Fibroblast of skin of left biceps (primary cell): Measurements from ENCODE around the gene TPSG1.
"Not testable (repeated sequence)": the region's sequence is repeated elsewhere in the genome, so short reads cannot be mapped to it uniquely, and the experiment has no call there.

Experiments
- DNase-seq, 2 experiments: peaks; one replicate each; pipeline ENCODE4 v3.0.0-alpha.2; 2013; ENCODE audit warnings: low read depth in 2 of 2

TPSG1 gene

GRCh38 chr16:1225051-1225451 lies at the start of gene TPSG1:
Gene TPSG1, minus strand, starts transcription at chr16:1225268. Its CDS starts 16 bp downstream, at chr16:1225252.
- no peak for DNase-seq

- no peak for DNase-seq
Observed at GRCh38 chr16:1274767-1275166, 49.7 kb upstream of the TPSG1 start.

- no peak for DNase-seq
Observed at GRCh38 chr16:1273816-1274215, 48.7 kb upstream of the TPSG1 start.

GRCh38 chr16:1272453-1273198 lies 47.6 kb upstream of the TPSG1 start:
- DNase-seq, result no peak

- DNase-seq, result not testable (repeated sequence)
Observed at GRCh38 chr16:1271724-1272413, 46.8 kb upstream of the TPSG1 start.

GRCh38 chr16:1271380-1271723 lies 46.3 kb upstream of the TPSG1 start:
- DNase-seq, result no peak

GRCh38 chr16:1269418-1269817 lies 44.4 kb upstream of the TPSG1 start:
- DNase-seq, result not testable (repeated sequence)

GRCh38 chr16:1265826-1266225 lies 40.8 kb upstream of the TPSG1 start:
- no peak for DNase-seq

GRCh38 chr16:1265090-1265630 lies 40.1 kb upstream of the TPSG1 start:
- DNase-seq, result no peak

- DNase-seq, result no peak
Observed at GRCh38 chr16:1264345-1265089, 39.4 kb upstream of the TPSG1 start.

GRCh38 chr16:1263591-1264344 lies 38.7 kb upstream of the TPSG1 start:
- no peak for DNase-seq

- no peak for DNase-seq
Observed at GRCh38 chr16:1262846-1263221, 37.8 kb upstream of the TPSG1 start.

- no peak for DNase-seq
Observed at GRCh38 chr16:1262210-1262845, 37.3 kb upstream of the TPSG1 start.

GRCh38 chr16:1261131-1261892 lies 36.2 kb upstream of the TPSG1 start:
- no peak for DNase-seq

GRCh38 chr16:1260101-1260680 lies 35.1 kb upstream of the TPSG1 start:
- no peak for DNase-seq

- DNase-seq, result no peak
Observed at GRCh38 chr16:1259760-1260068, 34.6 kb upstream of the TPSG1 start.

- DNase-seq, result no peak
Observed at GRCh38 chr16:1258906-1259759, 34.1 kb upstream of the TPSG1 start.

- DNase-seq, result no peak
Observed at GRCh38 chr16:1258225-1258600, 33.1 kb upstream of the TPSG1 start.

GRCh38 chr16:1257561-1258224 lies 32.6 kb upstream of the TPSG1 start:
- no peak for DNase-seq
